ENCODE measurements around the gene TAF11L13.
"Not testable (repeated sequence)": the region's sequence is repeated elsewhere in the genome, so short reads cannot be mapped to it uniquely, and the experiment has no call there.

Gene TAF11L13

DNA sequence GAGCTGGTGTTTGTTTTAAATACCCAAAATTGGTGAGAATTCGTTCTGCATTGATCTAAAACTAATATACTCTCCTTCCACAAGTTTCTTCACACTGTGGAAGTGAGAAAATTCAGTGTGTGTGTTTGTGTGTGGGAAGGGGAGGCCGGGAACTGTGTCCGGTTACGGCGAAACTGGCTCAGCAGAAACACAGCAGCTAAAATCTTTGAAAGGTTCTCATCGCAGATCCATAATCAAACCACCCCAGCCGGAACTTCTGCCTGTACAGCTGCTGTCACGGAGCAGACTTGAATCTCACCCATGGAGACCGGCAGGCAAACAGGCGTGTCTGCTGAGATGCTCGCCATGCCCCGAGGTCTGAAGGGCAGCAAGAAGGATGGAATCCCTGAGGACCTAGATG lies at the start of gene TAF11L13:
TAF11L13 (plus strand) TSS at position 301 of the 400 bp plus-strand sequence.
- DNase-seq = not testable (repeated sequence)

DNA sequence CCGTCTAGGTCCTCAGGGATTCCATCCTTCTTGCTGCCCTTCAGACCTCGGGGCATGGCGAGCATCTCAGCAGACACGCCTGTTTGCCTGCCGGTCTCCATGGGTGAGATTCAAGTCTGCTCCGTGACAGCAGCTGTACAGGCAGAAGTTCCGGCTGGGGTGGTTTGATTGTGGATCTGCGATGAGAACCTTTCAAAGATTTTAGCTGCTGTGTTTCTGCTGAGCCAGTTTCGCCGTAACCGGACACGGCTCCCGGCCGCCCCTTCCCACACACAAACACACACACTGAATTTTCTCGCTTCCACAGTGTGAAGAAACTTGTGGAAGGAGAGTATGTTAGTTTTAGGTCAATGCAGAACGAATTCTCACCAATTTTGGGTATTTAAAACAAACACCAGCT lies 46.2 kb upstream of the TAF11L13 start, which contains the start of gene TAF11L7:
TAF11L7 (minus strand) TSS at position 101 of the 400 bp plus-strand sequence.
- not testable (repeated sequence) for DNase-seq

DNA sequence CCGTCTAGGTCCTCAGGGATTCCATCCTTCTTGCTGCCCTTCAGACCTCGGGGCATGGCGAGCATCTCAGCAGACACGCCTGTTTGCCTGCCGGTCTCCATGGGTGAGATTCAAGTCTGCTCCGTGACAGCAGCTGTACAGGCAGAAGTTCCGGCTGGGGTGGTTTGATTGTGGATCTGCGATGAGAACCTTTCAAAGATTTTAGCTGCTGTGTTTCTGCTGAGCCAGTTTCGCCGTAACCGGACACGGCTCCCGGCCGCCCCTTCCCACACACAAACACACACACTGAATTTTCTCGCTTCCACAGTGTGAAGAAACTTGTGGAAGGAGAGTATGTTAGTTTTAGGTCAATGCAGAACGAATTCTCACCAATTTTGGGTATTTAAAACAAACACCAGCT lies 41.0 kb upstream of the TAF11L13 start, which contains the start of gene TAF11L8:
TAF11L8 (minus strand) TSS at position 101 of the 400 bp plus-strand sequence.
- not testable (repeated sequence) for DNase-seq

DNA sequence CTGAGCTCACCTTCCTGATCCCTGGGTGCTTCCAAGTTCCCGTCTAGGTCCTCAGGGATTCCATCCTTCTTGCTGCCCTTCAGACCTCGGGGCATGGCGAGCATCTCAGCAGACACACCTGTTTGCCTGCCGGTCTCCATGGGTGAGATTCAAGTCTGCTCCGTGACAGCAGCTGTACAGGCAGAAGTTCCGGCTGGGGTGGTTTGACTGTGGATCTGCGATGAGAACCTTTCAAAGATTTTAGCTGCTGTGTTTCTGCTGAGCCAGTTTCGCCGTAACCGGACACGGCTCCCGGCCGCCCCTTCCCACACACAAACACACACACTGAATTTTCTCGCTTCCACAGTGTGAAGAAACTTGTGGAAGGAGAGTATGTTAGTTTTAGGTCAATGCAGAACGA lies 37.6 kb upstream of the TAF11L13 start, which contains the start of gene TAF11L9:
TAF11L9 (minus strand) TSS at position 140 of the 400 bp plus-strand sequence.
- DNase-seq = not testable (repeated sequence)

DNA sequence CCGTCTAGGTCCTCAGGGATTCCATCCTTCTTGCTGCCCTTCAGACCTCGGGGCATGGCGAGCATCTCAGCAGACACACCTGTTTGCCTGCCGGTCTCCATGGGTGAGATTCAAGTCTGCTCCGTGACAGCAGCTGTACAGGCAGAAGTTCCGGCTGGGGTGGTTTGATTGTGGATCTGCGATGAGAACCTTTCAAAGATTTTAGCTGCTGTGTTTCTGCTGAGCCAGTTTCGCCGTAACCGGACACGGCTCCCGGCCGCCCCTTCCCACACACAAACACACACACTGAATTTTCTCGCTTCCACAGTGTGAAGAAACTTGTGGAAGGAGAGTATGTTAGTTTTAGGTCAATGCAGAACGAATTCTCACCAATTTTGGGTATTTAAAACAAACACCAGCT lies 34.2 kb upstream of the TAF11L13 start, which contains the start of gene TAF11L10:
TAF11L10 (minus strand) TSS at position 101 of the 400 bp plus-strand sequence.
- not testable (repeated sequence) for DNase-seq

DNA sequence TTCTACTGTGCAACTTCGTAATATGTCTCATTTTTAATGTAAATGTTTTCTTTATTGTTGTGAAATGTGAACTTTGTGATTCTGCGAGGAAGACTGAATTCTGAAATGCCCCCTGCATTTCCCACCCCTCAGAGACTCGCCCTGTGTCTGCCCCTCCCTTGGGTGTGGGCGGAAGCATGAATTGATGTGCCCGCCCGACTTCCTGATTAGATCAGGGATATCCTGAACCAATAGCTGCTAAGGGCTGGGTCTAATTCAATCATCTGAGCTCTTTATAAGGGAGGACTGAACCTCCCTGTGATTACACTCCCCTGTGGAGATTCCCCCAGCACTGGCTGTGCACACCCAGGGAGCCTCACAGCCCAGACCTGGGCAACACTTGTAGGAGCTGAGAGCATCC lies 28.0 kb upstream of the TAF11L13 start, which contains the start of gene TAF11L11:
TAF11L11 (plus strand) TSS at position 304 of the 400 bp plus-strand sequence.
- DNase-seq = not testable (repeated sequence)

DNA sequence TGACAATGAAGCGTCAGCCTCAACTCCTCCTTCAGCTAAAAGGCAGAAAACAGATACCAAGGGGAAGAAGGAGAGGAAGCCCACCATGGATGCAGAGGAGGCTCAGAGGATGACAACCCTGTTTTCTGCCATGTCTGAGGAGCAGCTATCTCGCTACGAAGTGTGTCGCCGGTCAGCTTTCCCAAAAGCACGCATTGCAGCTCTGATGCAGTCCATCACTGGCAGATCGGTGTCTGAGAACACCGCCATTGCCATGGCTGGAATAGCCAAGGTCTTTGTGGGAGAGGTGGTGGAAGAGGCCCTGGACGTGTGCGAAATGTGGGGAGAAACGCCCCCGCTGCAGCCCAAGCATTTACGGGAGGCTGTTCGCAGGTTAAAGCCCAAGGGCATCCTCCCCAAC lies 26.9 kb upstream of the TAF11L13 start:
- no peak for DNase-seq

DNA sequence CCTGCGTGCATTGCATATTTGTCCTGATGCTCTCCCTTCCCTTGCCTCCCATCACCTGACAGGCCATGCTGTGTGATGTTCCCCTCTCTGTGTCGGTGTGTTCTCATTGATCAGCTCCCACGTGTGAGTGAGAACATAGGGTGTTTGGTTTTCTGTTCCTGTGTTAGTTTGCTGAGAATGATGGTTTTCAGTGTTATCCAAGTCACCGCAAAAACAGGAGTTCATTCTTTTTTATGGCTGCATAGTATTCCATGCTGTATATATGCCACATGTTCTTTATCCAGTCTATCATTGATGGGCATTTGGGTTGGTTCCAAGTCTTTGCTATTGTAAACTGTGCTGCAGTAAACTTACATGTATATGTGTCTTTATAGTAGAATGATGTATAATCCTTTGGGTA lies 24.4 kb upstream of the TAF11L13 start:
- DNase-seq = not testable (repeated sequence)

DNA sequence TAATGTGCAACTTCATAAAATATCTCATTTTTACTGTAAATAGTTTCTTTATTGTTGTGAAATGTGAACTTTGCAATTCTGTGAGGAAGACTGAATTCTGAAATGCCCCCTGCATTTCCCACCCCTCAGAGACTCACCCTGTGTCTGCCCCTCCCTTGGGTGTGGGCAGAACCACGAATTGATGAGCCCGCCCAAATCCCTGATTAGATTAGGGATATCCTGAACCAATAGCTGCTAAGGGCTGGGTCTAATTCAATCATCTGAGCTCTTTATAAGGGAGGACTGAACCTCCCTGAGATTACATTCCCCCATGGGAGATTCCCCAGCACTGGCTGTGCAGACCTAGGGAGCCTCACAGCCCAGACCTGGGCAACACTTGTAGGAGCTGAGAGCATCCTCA lies 21.8 kb upstream of the TAF11L13 start, which contains the start of gene TAF11L12:
TAF11L12 (plus strand) TSS at position 301 of the 400 bp plus-strand sequence.
- not testable (repeated sequence) for DNase-seq

DNA sequence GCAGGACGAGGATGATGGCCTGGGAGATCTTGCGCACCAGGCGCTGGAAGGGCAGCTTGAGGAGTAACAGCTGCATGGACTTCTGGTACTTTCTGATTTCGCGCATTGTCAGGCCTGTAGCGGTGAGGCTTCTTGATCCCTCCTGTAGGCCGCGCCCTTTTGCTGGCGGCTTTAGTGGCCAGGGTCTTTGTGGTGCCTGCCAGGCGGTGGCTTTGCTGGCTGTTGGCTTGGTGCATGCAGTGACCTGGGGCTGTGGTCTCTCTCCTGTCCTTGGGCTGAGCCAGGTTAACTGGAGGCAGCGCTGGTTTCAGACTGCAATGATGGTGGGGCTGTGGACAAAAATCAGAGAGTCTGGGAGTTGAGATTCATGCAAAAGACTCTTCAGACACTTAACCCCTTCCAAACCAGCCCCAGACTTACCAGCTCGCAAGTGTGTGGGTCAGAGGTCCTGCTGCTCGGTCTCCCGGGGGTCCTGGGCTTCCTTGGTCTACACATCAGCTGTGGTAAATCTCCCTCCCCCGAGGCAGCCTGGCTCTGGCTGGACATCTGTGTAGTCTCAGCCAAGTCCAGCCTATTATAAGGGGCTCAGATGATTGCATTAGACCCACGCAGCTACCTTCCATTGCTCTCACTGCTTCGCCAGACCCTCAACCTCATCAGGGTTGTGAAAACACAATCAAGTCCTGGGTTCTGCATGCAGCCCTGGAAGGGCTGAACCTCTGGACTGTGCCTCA lies 16.8 kb upstream of the TAF11L13 start:
- DNase-seq = no peak

DNA sequence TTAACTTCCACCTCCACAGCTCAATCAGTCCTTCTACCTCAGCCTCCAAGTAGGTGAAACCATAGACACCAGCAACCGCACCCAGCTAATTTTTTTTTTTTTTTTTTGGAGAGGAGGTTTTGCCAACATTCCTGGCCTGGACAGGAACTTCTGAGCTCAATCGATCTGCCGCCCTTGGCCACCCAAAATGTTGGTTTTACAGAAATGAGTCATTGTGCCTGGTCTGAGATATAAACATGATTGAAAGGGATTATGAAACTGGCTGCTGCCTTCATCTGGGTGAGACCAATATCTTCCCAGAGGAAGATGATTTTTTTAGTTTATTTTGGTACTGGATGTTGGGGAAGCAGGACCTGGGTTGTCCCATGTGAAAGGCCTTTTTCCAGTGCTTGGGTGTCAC lies 12.5 kb upstream of the TAF11L13 start:
- no peak for DNase-seq

DNA sequence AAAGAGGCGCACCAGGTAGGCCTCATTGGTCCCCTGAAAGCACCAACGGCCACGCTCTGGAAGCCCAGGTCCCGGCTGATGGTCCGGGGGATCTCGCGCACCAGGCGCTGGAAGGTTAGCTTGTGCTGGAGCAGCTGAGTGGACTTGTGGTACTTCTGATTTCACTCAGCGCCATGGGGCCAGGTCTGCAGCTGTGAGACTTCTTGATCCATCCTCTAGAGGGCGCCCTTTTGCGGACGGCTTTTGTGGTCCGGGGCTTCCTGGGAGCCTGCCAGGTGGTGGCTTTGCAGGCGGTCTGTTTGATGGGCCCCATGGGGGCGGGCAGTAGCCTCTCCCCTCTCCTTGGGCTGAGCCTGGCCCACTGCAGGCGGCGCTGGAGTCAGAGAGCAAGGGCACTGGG lies 11.3 kb upstream of the TAF11L13 start:
- DNase-seq = no peak

DNA sequence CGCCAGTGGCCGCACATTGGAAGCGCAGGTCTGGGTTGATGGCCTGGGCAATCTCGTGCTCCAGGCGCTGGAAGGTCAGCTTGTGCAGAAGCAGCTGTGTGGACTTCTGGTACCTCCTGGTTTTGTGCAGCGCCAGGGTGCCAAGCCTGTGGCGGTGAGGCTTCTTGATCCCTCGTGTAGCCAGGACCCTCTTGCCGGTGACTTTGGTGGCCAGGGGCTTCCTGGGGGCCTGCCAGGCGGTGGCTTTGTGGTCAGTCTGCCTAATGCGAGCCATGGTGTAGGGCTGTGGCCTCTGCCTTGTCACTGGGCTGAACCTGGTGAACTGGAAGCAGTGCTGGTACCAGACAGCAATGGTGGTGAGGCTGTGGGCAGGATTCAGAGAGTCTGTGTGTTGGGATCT lies 6.2 kb upstream of the TAF11L13 start:
- DNase-seq = no peak

DNA sequence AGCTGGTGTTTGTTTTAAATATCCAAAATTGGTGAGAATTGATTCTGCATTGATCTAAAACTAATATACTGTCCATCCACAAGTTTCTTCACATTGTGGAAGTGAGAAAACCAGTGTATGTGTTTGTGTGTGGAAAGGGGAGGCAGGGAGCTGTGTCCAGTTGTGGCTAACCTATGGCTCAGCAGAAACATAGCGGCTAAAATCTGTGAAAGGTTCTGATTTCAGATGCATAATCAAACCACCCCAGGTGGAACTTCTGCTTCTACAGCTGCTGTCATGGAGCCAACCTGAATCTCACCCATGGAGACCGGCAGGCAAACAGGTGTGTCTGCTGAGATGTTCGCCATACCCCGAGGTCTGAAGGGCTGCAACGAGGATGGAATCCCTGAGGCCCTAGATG lies 2.3 kb downstream of the TAF11L13 start, which contains the start of gene TAF11L14:
TAF11L14 (plus strand) TSS at position 301 of the 400 bp plus-strand sequence.
- no peak for DNase-seq

DNA sequence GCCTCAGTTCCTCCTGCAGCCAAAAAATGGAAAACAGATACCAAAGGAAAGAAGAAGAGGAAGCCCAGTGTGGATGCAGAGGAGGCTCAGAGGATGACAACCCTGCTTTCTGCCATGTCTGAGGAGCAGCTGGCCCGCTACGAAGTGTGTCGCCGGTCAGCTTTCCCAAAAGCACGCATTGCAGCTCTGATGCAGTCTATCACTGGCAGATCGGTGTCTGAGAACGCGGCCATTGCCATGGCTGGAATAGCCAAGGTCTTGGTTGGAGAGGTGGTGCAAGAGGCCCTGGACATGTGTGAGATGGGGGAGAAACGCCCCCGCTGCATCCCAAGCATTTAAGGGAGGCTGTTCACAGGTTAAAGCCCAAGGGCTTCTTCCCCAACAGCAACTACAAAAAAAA lies 17.3 kb downstream of the TAF11L13 start:
- not testable (repeated sequence) for DNase-seq

DNA sequence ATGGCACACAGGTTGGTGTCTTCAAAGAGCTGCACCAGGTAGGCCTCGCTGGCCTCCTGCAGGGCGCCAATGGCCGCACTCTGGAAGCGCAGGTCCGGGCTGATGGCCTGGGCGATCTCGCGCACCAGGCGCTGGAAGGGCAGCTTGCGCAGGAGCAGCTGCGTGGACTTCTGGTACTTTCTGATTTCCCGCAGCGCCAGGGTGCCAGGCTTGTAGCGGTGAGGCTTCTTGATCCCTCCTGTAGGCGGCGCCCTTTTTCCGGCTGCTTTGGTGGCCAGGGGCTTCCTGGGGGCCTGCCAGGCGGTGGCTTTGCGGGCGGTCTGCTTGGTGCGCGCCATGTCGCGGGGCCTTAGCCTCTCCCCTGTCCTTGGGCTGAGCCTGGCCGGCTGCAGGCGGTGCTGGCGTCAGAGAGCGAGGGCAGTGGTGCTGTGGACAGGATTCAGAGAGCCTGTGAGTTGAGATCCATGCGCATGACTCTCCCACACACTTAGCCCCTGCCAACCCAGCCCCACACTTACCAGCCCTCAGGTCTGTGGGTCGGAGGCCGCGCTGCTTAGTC lies 23.4 kb downstream of the TAF11L13 start:
- not testable (repeated sequence) for DNase-seq

DNA sequence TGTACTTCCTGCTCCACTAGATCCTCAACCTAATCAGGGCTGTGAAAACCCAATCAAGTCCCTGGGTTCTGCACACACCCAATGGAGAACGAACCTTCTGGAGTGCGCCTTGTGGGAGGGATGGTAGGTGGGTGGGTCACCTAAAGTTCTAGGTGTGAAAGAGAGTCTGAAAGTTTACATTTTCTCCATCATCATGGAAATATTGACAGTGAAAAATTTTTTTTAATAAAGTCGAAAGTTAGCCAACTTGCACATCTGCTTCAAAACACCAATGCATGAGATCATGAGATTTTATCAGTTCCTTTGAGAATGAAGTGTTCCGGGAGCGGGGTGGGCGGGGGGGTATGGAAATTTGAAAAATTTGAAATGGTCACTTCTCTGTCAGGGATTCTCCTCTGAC lies 24.0 kb downstream of the TAF11L13 start:
- no peak for DNase-seq

DNA sequence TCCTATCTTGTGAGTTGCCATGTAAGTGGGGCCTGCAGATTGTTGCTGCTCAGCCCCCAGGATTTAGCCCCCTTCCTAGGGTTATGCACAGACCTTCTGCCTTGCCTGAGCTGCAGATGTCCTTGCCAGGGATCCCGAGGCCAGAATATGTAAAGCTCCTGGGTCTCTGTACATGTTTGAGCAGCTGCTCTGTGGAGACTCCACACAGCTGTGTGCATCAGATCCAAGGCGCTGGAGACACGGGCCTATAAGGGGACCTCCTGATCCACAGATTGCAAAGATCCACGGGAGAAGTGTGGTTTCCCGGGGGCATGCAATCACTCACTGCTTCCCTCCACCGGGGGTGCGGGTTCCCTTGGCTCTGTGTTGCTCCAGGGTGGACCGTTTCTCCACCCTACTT lies 31.3 kb downstream of the TAF11L13 start:
- no peak for DNase-seq

DNA sequence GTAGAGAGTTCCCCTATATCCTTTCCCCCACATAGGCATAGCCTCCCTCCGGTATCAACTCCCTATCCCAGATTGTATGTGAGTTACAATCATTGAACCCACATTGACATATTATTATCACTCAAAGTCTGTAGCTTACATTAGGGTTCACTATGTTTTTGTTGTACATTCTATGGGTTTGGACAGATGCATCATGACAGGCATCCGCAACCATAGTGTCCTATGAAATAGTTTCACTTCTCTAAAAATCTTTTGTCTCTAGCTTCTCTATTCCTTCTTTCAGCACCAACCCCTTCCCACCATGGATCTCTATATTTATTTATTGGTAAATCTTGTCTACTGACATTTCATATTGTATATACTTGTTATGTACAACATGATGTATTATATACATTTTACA lies 33.9 kb downstream of the TAF11L13 start:
- no peak for DNase-seq

DNA sequence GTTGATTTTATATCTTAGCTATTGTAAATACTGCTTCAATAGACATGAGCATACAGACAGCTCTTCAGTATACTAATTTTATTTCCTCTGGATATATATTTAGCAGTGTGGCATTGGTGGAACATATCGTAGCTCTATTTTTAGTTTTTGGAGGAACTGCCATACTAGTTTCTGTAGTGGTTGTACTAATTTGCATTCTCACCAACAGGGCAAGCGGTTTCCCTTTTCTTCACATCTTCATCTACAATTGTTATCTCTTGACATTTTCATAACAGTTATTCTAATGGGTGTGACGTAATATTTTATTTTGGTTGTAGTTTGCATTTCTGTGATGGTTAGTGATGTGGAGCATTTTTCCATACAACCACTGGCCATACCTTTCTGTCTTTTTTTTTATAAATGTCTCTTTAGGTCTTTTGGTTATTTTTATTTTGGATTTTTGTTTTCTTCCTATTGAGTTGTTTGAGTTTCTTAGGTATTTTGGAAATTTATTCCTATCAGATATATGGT lies 34.9 kb downstream of the TAF11L13 start:
- DNase-seq = no peak

DNA sequence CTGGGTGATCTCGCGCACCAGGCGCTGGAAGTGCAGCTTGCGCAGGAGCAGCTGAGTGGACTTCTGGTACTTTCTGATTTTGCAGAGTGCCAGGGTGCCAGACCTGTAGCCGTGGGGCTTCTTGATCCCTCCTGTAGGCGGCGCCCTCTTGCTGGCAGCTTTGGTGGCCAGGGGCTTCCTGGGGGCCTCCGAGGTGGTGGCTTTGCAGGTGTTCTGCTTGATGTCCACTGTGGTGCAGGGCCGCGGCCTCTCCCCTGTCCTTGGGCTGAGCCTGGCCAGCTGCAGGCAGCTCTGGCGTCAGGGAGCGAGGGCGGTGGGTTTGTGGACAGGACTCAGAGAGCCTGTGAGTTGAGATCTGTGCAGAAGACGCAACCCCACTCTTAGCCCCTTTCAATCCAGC lies 38.5 kb downstream of the TAF11L13 start:
- no peak for DNase-seq

DNA sequence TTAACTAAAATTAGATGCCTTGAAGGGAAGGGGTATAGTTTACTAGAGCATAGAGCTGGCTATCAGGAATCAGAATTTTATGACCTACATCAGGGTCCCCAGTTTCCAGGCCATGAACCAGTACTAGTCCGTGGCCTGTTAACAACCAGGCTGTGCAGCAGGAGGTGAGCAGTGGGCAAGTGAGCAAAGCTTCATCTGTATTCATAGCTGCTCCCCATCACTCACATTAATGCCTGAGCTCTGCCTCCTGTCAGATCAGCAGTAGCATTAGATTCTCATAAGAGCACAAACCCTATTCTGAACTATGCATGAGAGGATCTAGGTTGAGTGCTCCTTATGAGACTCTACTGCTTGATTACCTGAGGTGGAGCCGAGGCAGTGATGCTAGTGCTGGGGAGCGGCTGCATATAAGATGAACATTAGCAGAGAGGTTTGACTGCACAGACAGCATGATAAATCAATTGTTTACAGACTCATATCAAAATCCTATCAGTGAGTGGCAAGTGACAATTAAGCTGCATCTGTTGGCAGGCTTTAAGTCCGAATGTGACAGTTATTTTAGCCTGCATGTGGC lies 47.0 kb downstream of the TAF11L13 start:
- DNase-seq = no peak

DNA sequence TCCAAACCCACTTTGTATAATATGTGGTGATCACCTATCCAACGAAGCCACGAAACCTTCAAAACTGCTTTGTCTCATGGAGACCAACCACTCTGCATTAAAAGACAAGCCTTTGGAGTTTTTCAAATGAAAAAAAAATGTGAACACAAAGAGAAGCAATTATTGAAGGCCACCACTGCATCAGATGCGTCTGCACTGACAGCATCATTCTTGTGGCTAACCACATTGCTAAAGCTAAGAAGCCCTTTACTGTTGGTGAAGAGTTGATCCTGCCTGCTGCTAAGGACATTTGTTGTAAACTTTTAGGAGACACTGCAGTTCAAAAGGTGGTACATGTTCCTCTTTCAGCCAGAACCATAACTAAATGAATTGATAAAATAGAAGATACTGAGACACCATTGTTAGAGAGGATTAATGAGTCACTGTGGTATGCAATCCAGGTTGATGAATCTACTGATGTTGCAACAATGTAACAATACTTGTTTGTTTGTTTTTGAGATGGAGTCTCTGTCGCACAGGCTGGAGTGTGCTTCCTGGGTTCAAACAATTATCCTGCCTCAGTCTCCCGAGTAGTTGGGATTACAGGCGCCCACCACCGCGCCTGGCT lies 47.8 kb downstream of the TAF11L13 start:
- DNase-seq = no peak

Measured in NCI-H1694 treated with DMSO at 0.1 percent for 48 hours (cell line).